ENCODE data around the gene C10orf105.

Gene C10orf105

DNA sequence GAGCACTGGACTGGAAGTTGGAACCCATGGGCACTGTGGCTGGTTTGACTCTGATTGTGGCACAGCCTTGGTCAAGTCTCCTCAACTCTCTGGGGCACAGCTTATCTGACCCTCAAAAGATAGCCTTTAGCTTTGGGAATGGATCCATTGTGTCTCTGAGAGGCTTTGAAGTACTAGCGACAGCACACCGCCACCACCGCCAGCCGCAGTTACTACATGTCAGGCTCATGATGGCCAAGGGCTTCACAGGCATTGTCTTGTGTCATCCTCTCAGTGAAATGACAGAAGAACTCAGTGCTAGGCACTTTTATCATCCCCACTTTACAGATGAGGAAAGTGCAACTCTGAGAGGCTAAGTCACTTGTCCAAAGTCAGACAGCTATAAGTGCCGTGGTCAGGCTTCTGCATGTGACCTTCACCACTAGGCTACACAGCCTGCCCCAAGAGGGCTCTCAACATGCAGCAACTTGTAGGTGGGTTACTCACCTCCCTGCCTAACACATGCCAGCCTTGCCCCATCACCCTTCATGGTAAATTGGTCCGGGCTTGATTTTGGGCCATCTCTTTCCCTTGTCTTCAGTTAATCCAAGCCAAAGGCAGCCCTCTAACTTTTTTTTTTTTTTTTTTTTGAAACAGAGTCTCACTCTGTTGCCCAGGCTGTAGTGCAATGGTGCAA, 44.1 kb downstream of the C10orf105 start:
- no peak for DNase-seq (ENCODE audit: low read depth)

DNA sequence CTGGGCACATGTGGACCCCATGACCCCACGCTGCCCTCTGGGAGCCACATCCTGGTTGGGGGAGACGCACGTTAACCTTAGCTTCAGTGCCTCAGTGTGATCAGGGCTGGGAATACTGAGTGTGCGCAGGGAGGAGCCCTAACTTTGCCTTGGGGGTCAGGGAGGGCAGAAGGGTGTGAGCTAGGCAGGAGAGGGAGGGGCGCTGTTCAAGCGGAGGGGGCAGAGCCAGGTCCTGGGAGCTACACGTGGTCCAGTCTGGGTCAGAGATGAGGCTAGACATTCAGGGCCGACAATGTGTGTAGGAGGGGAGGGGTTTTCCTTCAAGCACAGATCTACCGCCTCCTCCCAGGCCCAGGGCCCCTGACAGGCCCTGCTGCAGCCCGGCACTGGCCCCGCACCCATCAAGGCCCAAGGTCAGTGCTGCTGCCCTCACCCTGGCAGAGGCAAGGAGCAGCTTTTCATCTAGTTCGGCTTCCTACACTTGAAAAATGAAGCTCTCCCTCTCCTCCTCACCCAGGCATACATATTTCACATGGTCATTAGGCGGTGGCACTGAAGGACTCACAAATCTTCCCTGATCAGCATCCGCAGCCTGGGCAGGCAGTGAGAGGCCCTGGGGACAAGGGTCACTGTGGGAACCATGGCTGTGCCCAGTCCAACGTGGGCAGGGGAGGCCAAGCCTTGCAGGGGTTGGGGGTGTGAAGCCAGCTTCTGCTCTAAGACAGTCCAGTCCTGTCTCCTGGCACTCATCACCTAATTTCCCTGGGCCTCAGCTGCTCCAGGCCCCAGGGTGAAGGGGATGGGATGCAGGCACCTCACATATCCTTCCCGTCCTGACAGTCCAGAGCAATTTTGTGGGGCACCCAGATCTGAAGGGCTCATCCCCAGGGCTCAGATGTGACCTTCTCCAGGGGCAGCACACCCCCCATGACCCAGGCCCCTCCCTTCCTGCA, 47.3 kb downstream of the C10orf105 start:
- DNase-seq (ENCODE audit: low read depth): no peak

DNA sequence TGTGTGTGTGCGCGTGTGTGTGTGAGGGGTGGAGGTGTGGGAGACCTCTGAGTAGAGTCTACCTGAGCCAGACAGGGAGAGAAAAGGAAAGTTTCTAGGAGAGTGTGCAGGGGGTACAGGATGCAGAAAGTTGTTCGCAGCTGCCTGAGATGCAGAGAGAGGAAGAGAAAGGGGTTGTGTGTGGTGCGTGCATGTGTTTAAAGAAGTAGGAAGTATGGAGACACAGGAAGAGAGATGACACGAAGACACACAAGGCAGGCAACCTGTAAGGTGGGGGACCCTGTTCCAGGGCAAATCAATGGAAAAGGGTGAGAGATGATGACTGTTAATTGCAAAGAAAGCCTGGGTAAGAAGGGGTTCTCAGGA, 52.2 kb downstream of the C10orf105 start:
- no peak for DNase-seq (ENCODE audit: low read depth)

- DNase-seq (ENCODE audit: low read depth): no peak
These were observed 52.8 kb downstream of the C10orf105 start for GRCh38 chr10:71666639-71667386.

- DNase-seq (ENCODE audit: low read depth): no peak
These were observed 54.1 kb downstream of the C10orf105 start for GRCh38 chr10:71665456-71665855.

DNA sequence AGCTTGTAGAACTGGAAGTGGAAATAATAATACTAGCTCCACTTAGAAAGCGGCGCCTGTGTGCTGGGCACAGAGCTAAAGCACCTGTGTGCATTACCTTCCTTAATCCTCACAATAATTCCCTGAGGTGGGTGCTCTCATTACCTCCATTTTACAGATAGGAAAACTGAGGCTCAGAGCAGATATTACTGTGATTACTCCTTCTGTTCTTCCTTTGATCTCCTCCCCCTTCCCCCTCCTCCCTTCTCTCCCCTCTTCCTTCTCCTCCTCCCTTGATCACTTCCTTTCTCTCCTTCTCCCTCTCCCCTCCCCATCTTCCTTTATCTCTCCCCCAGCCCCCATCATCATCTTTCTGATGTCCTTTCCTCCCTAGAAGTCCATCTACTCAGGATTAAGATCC, 55.0 kb downstream of the C10orf105 start:
- no peak for DNase-seq (ENCODE audit: low read depth)

GRCh38 chr10:71663311-71663710, 56.3 kb downstream of the C10orf105 start:
- DNase-seq (ENCODE audit: low read depth): no peak

GRCh38 chr10:71661779-71662336, 57.7 kb downstream of the C10orf105 start:
- DNase-seq (ENCODE audit: low read depth): no peak

All from GM04504 (cell line).